ENCODE measurements around the gene SELENOV. TPM values are rescaled to one million over a fixed set of nuclear protein-coding genes. Genes with fewer than 3 reads are reported as not detected.
"Not testable (repeated sequence)": the region's sequence is repeated elsewhere in the genome, so short reads cannot be mapped to it uniquely, and the experiment has no call there.

Gene SELENOV
- polyA plus RNA-seq, 3 donors = not detected

DNA sequence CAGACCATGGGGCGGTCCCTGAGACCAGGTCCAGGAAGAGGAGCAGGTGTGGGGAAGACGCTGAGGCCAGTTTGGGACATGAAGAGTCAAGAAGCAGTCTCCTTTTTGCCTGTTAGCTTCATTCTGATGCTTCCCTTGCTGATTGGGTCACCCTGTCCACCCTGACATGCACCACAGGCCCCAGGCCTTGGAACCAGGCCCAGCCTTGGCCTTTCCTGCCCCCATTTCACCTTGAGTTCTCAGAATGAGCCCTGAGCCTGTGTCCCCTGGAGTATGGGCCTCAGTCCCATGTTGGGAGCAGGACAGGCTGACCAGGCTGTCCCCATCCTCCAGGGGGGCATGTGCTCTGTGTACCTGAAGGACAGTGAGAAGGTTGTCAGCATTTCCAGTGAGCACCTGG lies 39.2 kb upstream of the SELENOV start:
- peaks cover under 1% of the 10 kb centered on the region for H3K79me2 ChIP-seq (ENCODE audit: insufficient read depth, low read length)
- H3K4me1 ChIP-seq (ENCODE audit: control insufficient read depth in 1 of 2, insufficient read depth in 2 of 2, low read length in 2 of 2) = peaks cover 7 to 9% of the 10 kb centered on the region in 2 donors
- no peak overlapping the region for H3K4me2 ChIP-seq (replicated peaks; ENCODE audit: extremely low read depth, low read length, poor library complexity, severe bottlenecking)
- no peak for DNase-seq
- H3K36me3 Mint-ChIP-seq = peaks cover 53 to 67% of the 10 kb centered on the region in 2 donors
- H3K4me3 ChIP-seq (replicated peaks in 1 of 3; ENCODE audit: low read depth in 2 of 3, low read length in 3 of 3) = no peak overlapping the region
- H3K36me3 ChIP-seq (replicated peaks in 1 of 2; ENCODE audit: control insufficient read depth in 1 of 2, insufficient read depth in 2 of 2, low read length in 2 of 2) = peaks cover 54 to 62% of the 10 kb centered on the region in 2 donors
- no peak overlapping the region for H3K4me3 Mint-ChIP-seq
- no peak overlapping the region for H3K9ac ChIP-seq (ENCODE audit: insufficient read depth, low read length, poor library complexity, severe bottlenecking)
- H3K9me3 Mint-ChIP-seq = no peaks in the 10 kb centered on the region
- H3K27ac ChIP-seq (ENCODE audit: low read depth in 1 of 2, low read length in 2 of 2) = no peak overlapping the region
- H4K20me1 ChIP-seq (ENCODE audit: insufficient read depth, low read length) = peaks cover 12% of the 10 kb centered on the region
- H3K27ac Mint-ChIP-seq = peak overlapping the region in 2 of 7 donors; percentile 32 to 77
- no peaks in the 10 kb centered on the region for H3K27me3 ChIP-seq (ENCODE audit: control insufficient read depth in 2 of 2, insufficient read depth in 2 of 2, low read length in 2 of 2)
- WGBS (ENCODE audit: insufficient coverage) = 100% methylated on average over 1 of the region's 2 CpGs
- peaks cover 0 to 2% (median 0%) of the 10 kb centered on the region in 3 donors for H3K27me3 Mint-ChIP-seq (ENCODE audit: low read depth in 3 of 3)
- intact Hi-C loops (cut with micrococcal nuclease) = no loop called here
- no peaks in the 10 kb centered on the region for H3K9me3 ChIP-seq (replicated peaks in 1 of 2; ENCODE audit: control insufficient read depth in 1 of 2, insufficient read depth in 1 of 2, low read length in 2 of 2)
- no peak overlapping the region for H2AFZ ChIP-seq (ENCODE audit: insufficient read depth, low read depth, low read length, poor library complexity, severe bottlenecking)
- TF ChIP-seq, protein P1, sequence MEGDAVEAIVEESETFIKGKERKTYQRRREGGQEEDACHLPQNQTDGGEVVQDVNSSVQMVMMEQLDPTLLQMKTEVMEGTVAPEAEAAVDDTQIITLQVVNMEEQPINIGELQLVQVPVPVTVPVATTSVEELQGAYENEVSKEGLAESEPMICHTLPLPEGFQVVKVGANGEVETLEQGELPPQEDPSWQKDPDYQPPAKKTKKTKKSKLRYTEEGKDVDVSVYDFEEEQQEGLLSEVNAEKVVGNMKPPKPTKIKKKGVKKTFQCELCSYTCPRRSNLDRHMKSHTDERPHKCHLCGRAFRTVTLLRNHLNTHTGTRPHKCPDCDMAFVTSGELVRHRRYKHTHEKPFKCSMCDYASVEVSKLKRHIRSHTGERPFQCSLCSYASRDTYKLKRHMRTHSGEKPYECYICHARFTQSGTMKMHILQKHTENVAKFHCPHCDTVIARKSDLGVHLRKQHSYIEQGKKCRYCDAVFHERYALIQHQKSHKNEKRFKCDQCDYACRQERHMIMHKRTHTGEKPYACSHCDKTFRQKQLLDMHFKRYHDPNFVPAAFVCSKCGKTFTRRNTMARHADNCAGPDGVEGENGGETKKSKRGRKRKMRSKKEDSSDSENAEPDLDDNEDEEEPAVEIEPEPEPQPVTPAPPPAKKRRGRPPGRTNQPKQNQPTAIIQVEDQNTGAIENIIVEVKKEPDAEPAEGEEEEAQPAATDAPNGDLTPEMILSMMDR (IDR thresholded peaks at IDR 0.05) = no peak
- peaks cover 11% of the 10 kb centered on the region for H3K4me1 Mint-ChIP-seq

DNA sequence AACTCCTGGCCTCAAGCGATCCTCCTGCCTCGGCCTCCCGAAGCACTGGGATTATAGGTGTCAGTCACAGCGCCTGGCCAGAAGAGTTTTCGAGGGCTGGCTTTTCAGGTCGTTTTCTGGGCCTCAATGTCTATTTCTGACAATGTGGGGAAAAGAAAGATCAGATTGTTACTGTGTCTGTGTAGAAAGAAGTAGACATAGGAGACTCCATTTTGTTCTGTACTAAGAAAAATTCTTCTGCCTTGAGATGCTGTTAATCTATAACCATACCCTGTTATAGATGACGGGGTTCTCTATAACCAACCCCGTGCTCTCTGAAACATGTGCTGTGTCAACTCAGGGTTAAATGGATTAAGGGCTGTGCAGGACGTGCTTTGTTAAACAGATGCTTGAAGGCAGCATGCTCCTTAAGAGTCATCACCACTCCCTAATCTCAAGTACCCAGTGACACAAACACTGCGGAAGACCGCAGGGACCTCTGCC lies 35.6 kb upstream of the SELENOV start:
- Mint-ChIP-seq H3K36me3 (peaks cover 29 to 42% of the 10 kb centered on the region in 2 donors), H3K4me3 (peak overlapping the region; percentile 87 to 96), H3K4me1 (peaks cover 22% of the 10 kb centered on the region), H3K27ac (peak overlapping the region; percentile 87 to 98 (median 95))
- H3K9me3 ChIP-seq (replicated peaks in 1 of 2; ENCODE audit: control insufficient read depth in 1 of 2, insufficient read depth in 1 of 2, low read length in 2 of 2); H3K27ac ChIP-seq (ENCODE audit: low read depth in 1 of 2, low read length in 2 of 2); H3K27me3 Mint-ChIP-seq (ENCODE audit: low read depth in 3 of 3); intact Hi-C loops (cut with micrococcal nuclease); H3K27me3 ChIP-seq (ENCODE audit: control insufficient read depth in 2 of 2, insufficient read depth in 2 of 2, low read length in 2 of 2); H4K20me1 ChIP-seq (ENCODE audit: insufficient read depth, low read length); H3K9me3 Mint-ChIP-seq; DNase-seq; H3K9ac ChIP-seq (ENCODE audit: insufficient read depth, low read length, poor library complexity, severe bottlenecking): not testable (repeated sequence)
- 98% methylated on average over 5 of the region's 11 CpGs for WGBS (ENCODE audit: insufficient coverage)
- H3K4me1 ChIP-seq (ENCODE audit: control insufficient read depth in 1 of 2, insufficient read depth in 2 of 2, low read length in 2 of 2) = peaks cover 19% of the 10 kb centered on the region in 2 donors
- H3K79me2 ChIP-seq (ENCODE audit: insufficient read depth, low read length) = peaks cover 15% of the 10 kb centered on the region
- peaks cover 18 to 36% of the 10 kb centered on the region in 2 donors for H3K36me3 ChIP-seq (replicated peaks in 1 of 2; ENCODE audit: control insufficient read depth in 1 of 2, insufficient read depth in 2 of 2, low read length in 2 of 2)
- peak overlapping the region; percentile 94 for H2AFZ ChIP-seq (ENCODE audit: insufficient read depth, low read depth, low read length, poor library complexity, severe bottlenecking)
- peak overlapping the region; percentile 95 for H3K4me2 ChIP-seq (replicated peaks; ENCODE audit: extremely low read depth, low read length, poor library complexity, severe bottlenecking)
- peak overlapping the region in 1 of 3 experiments; percentile 85 for H3K4me3 ChIP-seq (replicated peaks in 1 of 3; ENCODE audit: low read depth in 2 of 3, low read length in 3 of 3)
